Heart right ventricle (tissue), 16 donors: ENCODE results near the gene ATAT1. TPM values are rescaled to one million over a fixed set of nuclear protein-coding genes. Genes with fewer than 3 reads are reported as not detected.
A peak's percentile ranks its signal among the peaks of the same experiment; 100 is the strongest.

Experiments used
- ATAC-seq, 8 donors: fragments of 200-7000 bp; cut with Tn5 transposase; one replicate each; pipeline ENCODE4 v1.9.1; 2020; ENCODE audit warnings: mild to moderate bottlenecking in 8 of 8, moderate library complexity in 8 of 8, moderate number of reproducible peaks in 1 of 8
- DNase-seq, 2 donors: peaks; one replicate each; pipeline ENCODE4 v3.0.0-alpha.2; 2020
- H3K27ac ChIP-seq, 10 donors: fragments of 200-600 bp; sonication (generic) in 2 of 10; one replicate each; pipeline versions ENCODE4 v1.5.0 to v1.8.0; 2020 to 2022; ENCODE audit warnings: mild to moderate bottlenecking in 3 of 10
- H3K27me3 ChIP-seq, 7 donors: fragments of 200-600 bp; one replicate each; pipeline ENCODE4 v1.8.0; 2021 to 2022; ENCODE audit warnings: mild to moderate bottlenecking in 2 of 7
- H3K36me3 ChIP-seq, 9 donors: fragments of 200-600 bp; sonication (generic) in 1 of 9; one replicate each; pipeline versions ENCODE4 v1.5.0 to v1.8.0; 2020 to 2022; ENCODE audit warnings: mild to moderate bottlenecking in 2 of 9
- H3K4me1 ChIP-seq, 9 donors: fragments of 200-600 bp; sonication (generic) in 1 of 9; one replicate each; pipeline versions ENCODE4 v1.5.0 to v1.8.0; 2020 to 2022; ENCODE audit warnings: mild to moderate bottlenecking in 4 of 9
- H3K4me3 ChIP-seq, 10 donors: fragments of 200-600 bp; sonication (generic) in 2 of 10; one replicate each; pipeline versions ENCODE4 v1.5.0 to v1.8.0; 2020 to 2022; ENCODE audit warnings: mild to moderate bottlenecking in 7 of 10, moderate library complexity in 2 of 10
- H3K9me3 ChIP-seq, 11 donors: fragments of 200-600 bp in 10 of 11; sonication (generic) in 2 of 11; one replicate each; pipeline versions ENCODE4 v1.5.0 to v1.8.0; 2013 to 2022; ENCODE audit warnings: mild to moderate bottlenecking in 2 of 11, control low read depth in 1 of 11, moderate library complexity in 1 of 11
- CTCF ChIP-seq, 9 donors: fragments of 200-600 bp; sonication (generic) in 2 of 9; IDR thresholded peaks; one replicate each; pipeline versions ENCODE4 v1.5.0 to v1.8.0; 2021 to 2022; ENCODE audit warnings: antibody characterized with exemption in 9 of 9, mild to moderate bottlenecking in 5 of 9, moderate library complexity in 1 of 9
- WGBS, 2 donors: extraction: QIAGEN DNeasy Blood & Tissue Kit; methylation state at CpG; one replicate each; pipeline ENCODE4 v1.1.7; 2013; ENCODE audit warnings: inconsistent platforms in 1 of 2; 5-methylcytosine and 5-hydroxymethylcytosine counted together
- intact Hi-C, 10 donors: fragments of 100-400 bp; cut with DNase I; formaldehyde crosslinking; loops; one replicate each; pipeline versions ENCODE4 v1.11.1 to v1.14.2; 2022
- polyA plus RNA-seq, 2 donors: library from polyadenylated mRNA; stranded (reverse); fragments of 200-250 nt; gene quantifications; one replicate each; pipeline ENCODE4 v1.2.3, GENCODE V29; 2013
- total RNA-seq, 10 donors: library from RNA; stranded (reverse); fragmentation: NEBNext Ultra II Directional in 3 of 10; extraction: Animal tissue kit (Norgen Biotek cat#: 25700) in 3 of 10; gene quantifications; one replicate each; pipeline versions ENCODE4 v1.2.1 to v1.2.4, GENCODE V29; 2021 to 2023
- donor health status: Arrhythmogenic right ventricular cardiomyopathy.
- donor health status: ischemic (EF 13 %, LVEDD 7.1; RV severe dilation, severe dysfunction).
- donor health status: healthy with polysubstance abuse.
- donor health status: DM: no; HTN: yes; CAD: no.
- donor health status: DM: no; HTN: no; CAD: no.
- donor health status: ischemic (EF 25% LVEDD 6.9; RV normal size, moderate dysfunction).
- donor health status: ischemic (EF 25% LVEDD 5.7; RV mildly dilated, moderate dysfunction).
- donor health status: healthy.
- donor health status: DM: yes; HTN: yes; CAD: no.
- donor health status: Ischemic cardiomyopathy.
- donor health status: ischemic (EF 35%, LVEDD 5.7; RV mildly dilated, moderate dysfunction).
- donor health status: nonischemic (EF 11% LVEDD 7.7; RV severe dilation, severe dysfunction).
- donor health status: DM: yes; HTN: yes; CAD: no.
- donor health status: PGD.
- donor health status: ischemic (EF 29% LVEDD 5.4; RV normal size, mild dysfunction).
- donor health status: nonischemic (EF 23%, LVEDD 6.1; RV moderate dilation, normal function).

Gene ATAT1
- total and polyA plus RNA-seq, 12 donors: 1.8 to 4.6 (median 2.9) TPM

DNA sequence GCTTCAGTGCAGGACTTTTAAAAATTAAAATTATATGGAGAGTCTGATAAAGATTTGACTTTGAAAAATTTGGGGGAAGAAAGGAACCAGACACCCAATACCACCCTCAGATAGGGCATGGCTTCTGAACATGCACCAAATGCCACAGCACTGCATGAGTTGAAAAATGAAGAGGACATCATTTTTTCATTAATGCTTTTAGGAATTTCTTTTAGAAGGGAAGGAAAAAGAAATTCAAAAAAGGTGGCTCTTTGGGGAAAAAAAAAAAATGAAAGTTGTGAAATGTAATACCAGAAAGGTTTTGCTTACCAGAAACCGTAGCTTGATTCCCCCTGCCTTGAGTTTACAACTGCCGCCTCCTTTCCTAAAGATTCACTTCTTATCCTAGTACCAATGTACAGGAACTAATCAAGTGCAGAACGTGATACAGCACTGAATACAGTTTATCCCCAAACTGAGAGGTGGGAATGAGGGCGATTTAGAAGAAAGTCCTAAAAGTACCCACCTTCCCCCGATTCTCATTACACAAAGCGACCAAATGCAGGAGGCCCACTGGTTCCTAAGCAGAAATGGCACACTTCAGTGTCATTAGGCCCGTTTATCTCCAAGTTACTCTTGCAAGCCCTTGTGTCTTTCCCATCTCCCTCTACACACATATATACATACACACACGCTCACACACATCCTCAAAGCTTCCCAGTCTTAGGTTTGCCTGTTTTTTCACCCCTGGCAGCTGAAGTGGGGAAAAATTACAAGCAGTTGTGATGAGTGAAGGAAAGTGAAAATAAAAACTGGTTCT, 12.4 kb upstream of the ATAT1 start:
- no peaks in the 10 kb centered on the region for H3K9me3 ChIP-seq
- ATAC-seq: no peak
- no peak for DNase-seq
- H3K27me3 ChIP-seq: no peaks in the 10 kb centered on the region
- no peak for TF ChIP-seq CTCF (IDR thresholded peaks at IDR 0.05)
- peak overlapping the region; percentile 59 to 98 (median 93) for H3K27ac ChIP-seq
- H3K4me1 ChIP-seq: peaks cover 14 to 67% (median 63%) of the 10 kb centered on the region in 9 donors
- intact Hi-C loops: no loop called here
- H3K36me3 ChIP-seq: peaks cover 4 to 45% (median 12%) of the 10 kb centered on the region in 9 donors
- 23 to 25% methylated on average over 8 of the region's 8 CpGs for WGBS, 2 donors
- H3K4me3 ChIP-seq: peak overlapping the region; percentile 8 to 94 (median 76)

DNA sequence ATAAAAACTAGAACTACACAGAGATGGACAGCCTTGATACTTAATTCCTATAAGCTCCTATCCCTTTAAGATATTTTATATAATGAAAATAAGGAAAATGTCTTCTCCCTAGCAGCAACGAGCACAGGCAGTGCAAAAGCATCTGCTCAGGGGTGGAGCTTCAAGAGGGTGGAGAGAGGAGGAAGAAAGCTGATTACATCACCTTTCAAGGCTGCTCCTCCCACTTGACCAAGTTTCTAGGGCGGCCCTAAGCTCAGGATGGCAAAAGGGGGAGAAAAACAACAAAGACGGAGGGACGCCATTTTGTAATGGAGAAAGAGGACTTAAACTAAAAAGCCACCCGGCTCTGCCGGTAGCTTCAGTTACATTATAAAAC, 11.8 kb upstream of the ATAT1 start:
- Histone ChIP-seq H3K27ac (peak overlapping the region; percentile 80 to 98 (median 93)), H3K4me3 (peak overlapping the region; percentile 57 to 94 (median 76)), H3K9me3 (no peaks in the 10 kb centered on the region), H3K27me3 (no peaks in the 10 kb centered on the region), H3K36me3 (peaks cover 4 to 45% (median 14%) of the 10 kb centered on the region in 9 donors), H3K4me1 (peaks cover 14 to 66% (median 61%) of the 10 kb centered on the region in 9 donors)
- intact Hi-C loops: loop anchor here in 3 of 10 donors (5.0 kb wide), 3 partner anchors 72 to 127 kb away; partner anchors contain the start of genes FLOT1 (in 1 of the 3), IER3 (in 1 of the 3), PPP1R18 (in 1 of the 3) and TUBB (in 1 of the 3)
- ATAC-seq (peak; percentile 73 to 82 (median 77)), DNase-seq (peak; percentile 56 to 95)
- no peak for TF ChIP-seq CTCF (IDR thresholded peaks at IDR 0.05)
- WGBS, 2 donors: 0% methylated on average over 6 of the region's 6 CpGs

GRCh38 chr6:30615219-30615957, 11.3 kb upstream of the ATAT1 start:
- no peak for TF ChIP-seq CTCF (IDR thresholded peaks at IDR 0.05)
- ATAC-seq (peak in 1 of 8 donors; percentile 15), DNase-seq (peak in 1 of 2 donors; percentile 52)
- WGBS, 2 donors: 0 to 1% methylated on average over 10 of the region's 10 CpGs
- Histone ChIP-seq H3K36me3 (peaks cover 4 to 51% (median 19%) of the 10 kb centered on the region in 9 donors), H3K27me3 (no peaks in the 10 kb centered on the region), H3K9me3 (no peaks in the 10 kb centered on the region), H3K4me1 (peaks cover 14 to 60% (median 56%) of the 10 kb centered on the region in 9 donors), H3K27ac (peak overlapping the region; percentile 80 to 98 (median 93)), H3K4me3 (peak overlapping the region; percentile 57 to 94 (median 76))
- intact Hi-C loops: loop anchor here in 3 of 10 donors (5.0 kb wide), 3 partner anchors 72 to 127 kb away; partner anchors contain the start of genes FLOT1 (in 1 of the 3), IER3 (in 1 of the 3), PPP1R18 (in 1 of the 3) and TUBB (in 1 of the 3)
